MCF 10A (cell line): ENCODE results near the gene MDM1. TPM values are rescaled to one million over a fixed set of nuclear protein-coding genes. Genes with fewer than 3 reads are reported as not detected.

ENCODE experiments used
- BruUV-seq: library from RNA; stranded (reverse); fragments of 400-500 nt; replicated peaks from 2 replicates; lab custom pipeline; 2021; lab: Mats Ljungman, UMichigan
- CTCF ChIA-PET: fragments of 300-600 bp; sonication (Branson Sonifier 250); formaldehyde crosslinking; extraction: SDS; loops from one replicate; lab custom pipeline; 2021; ENCODE audit warnings: antibody characterized with exemption, inconsistent platforms; lab: Yijun Ruan, JAX
- POLR2A ChIA-PET: fragments of 300-600, 350-650 bp; sonication (Branson Sonifier 250); formaldehyde crosslinking; extraction: SDS; loops from one replicate; lab custom pipeline; 2020; ENCODE audit warnings: antibody characterized with exemption, inconsistent platforms; lab: Yijun Ruan, JAX
- DNase-seq: peaks from one replicate; pipeline ENCODE4 v3.0.0-alpha.2; 2018; ENCODE audit not compliant: unreplicated experiment
- H3K27ac Mint-ChIP-seq: one replicate; pipeline ENCODE4 v1.8.0; 2022; ENCODE audit warnings: mild to moderate bottlenecking, low read depth, mixed read lengths; ENCODE audit not compliant: unreplicated experiment
- H3K27me3 Mint-ChIP-seq: one replicate; pipeline ENCODE4 v1.8.0; 2022; ENCODE audit warnings: mixed read lengths; ENCODE audit not compliant: insufficient read depth, unreplicated experiment
- H3K36me3 Mint-ChIP-seq: one replicate; pipeline ENCODE4 v1.8.0; 2022; ENCODE audit warnings: mild to moderate bottlenecking, moderate library complexity, mixed read lengths; ENCODE audit not compliant: insufficient read depth, unreplicated experiment
- H3K4me1 Mint-ChIP-seq: one replicate; pipeline ENCODE4 v1.8.0; 2022; ENCODE audit warnings: mixed read lengths; ENCODE audit not compliant: insufficient read depth, unreplicated experiment
- H3K4me3 Mint-ChIP-seq: one replicate; pipeline ENCODE4 v1.8.0; 2022; ENCODE audit warnings: mild to moderate bottlenecking, moderate library complexity, mixed read lengths; ENCODE audit not compliant: unreplicated experiment
- H3K9me3 Mint-ChIP-seq: one replicate; pipeline ENCODE4 v1.8.0; 2022; ENCODE audit warnings: mixed read lengths; ENCODE audit not compliant: unreplicated experiment
- CTCF ChIP-seq: fragments of 200-600 bp; IDR thresholded peaks from one replicate; pipeline ENCODE4 v1.8.0; 2022; ENCODE audit warnings: antibody characterized with exemption, mild to moderate bottlenecking; ENCODE audit not compliant: unreplicated experiment
- intact Hi-C: fragments of 100-400 bp; cut with micrococcal nuclease; formaldehyde crosslinking; loops from 2 replicates; pipeline ENCODE4 v1.14.1; 2022
- total RNA-seq: library from RNA; stranded (reverse); gene quantifications from 2 replicates; pipeline ENCODE4 v1.2.3, GENCODE V29; 2022

Gene MDM1
- total RNA-seq, 1 experiment from 2014 or later = 11.8 TPM

- Mint-ChIP-seq H3K9me3 (no peaks in the 10 kb centered on the region), H3K4me1 (no peaks in the 10 kb centered on the region), H3K36me3 (no peaks in the 10 kb centered on the region), H3K27ac (no peak overlapping the region), H3K27me3 (no peaks in the 10 kb centered on the region), H3K4me3 (no peak overlapping the region)
- POLR2A ChIA-PET = no interaction called here
- no peak for DNase-seq
- no TSS peak for BruUV-seq
- intact Hi-C loops = no loop called here
- CTCF ChIA-PET = interaction anchor here (1.1 kb wide), 1 partner anchor 29 kb away, joined by 5 read pairs; no protein-coding TSS in a partner anchor
- TF ChIP-seq CTCF = no peak
Measured at GRCh38 chr12:68287106-68287505, 45.1 kb downstream of the MDM1 start.

GRCh38 chr12:68286396-68286795 is 45.8 kb downstream of the MDM1 start:
- TF ChIP-seq CTCF = no peak
- Mint-ChIP-seq H3K27ac (no peak overlapping the region), H3K4me1 (no peaks in the 10 kb centered on the region), H3K9me3 (no peaks in the 10 kb centered on the region), H3K36me3 (no peaks in the 10 kb centered on the region), H3K4me3 (no peak overlapping the region), H3K27me3 (no peaks in the 10 kb centered on the region)
- intact Hi-C loops = no loop called here
- no TSS peak for BruUV-seq
- no peak for DNase-seq
- POLR2A ChIA-PET = interaction anchor here (0.6 kb wide), 2 partner anchors 19 to 326 kb away, joined by 3 to 4 read pairs; no protein-coding TSS in a partner anchor
- CTCF ChIA-PET = interaction anchor here (0.6 to 1.1 kb wide), 3 partner anchors 30 to 244 kb away, joined by 3 to 5 read pairs (median 4); no protein-coding TSS in a partner anchor

- ChIA-PET CTCF (interaction anchor here (1.0 kb wide), 1 partner anchor 30 kb away, joined by 3 read pairs; no protein-coding TSS in a partner anchor), POLR2A (no interaction called here)
- no peak overlapping the region for H3K4me3 Mint-ChIP-seq
- no peak for DNase-seq
- TF ChIP-seq CTCF = no peak
- H3K27ac Mint-ChIP-seq = no peak overlapping the region
- H3K4me1 Mint-ChIP-seq = no peaks in the 10 kb centered on the region
- no TSS peak for BruUV-seq
- no peaks in the 10 kb centered on the region for H3K27me3 Mint-ChIP-seq
- H3K36me3 Mint-ChIP-seq = no peaks in the 10 kb centered on the region
- intact Hi-C loops = no loop called here
- H3K9me3 Mint-ChIP-seq = no peaks in the 10 kb centered on the region
Measured at GRCh38 chr12:68285541-68285940, 46.6 kb downstream of the MDM1 start.

GRCh38 chr12:68281322-68282077 is 50.7 kb downstream of the MDM1 start:
- DNase-seq = no peak
- H3K4me3 Mint-ChIP-seq = no peak overlapping the region
- TF ChIP-seq CTCF = no peak
- intact Hi-C loops = no loop called here
- no peaks in the 10 kb centered on the region for H3K27me3 Mint-ChIP-seq
- H3K36me3 Mint-ChIP-seq = no peaks in the 10 kb centered on the region
- H3K27ac Mint-ChIP-seq = no peak overlapping the region
- CTCF ChIA-PET = interaction anchor here (0.8 to 1.1 kb wide), 2 partner anchors 20 to 58 kb away, joined by 3 to 7 read pairs; no protein-coding TSS in a partner anchor
- H3K9me3 Mint-ChIP-seq = no peaks in the 10 kb centered on the region
- H3K4me1 Mint-ChIP-seq = peaks cover 6% of the 10 kb centered on the region
- POLR2A ChIA-PET = no interaction called here
- BruUV-seq = no TSS peak
